ENCODE measurements around the gene RTN4.

DNA sequence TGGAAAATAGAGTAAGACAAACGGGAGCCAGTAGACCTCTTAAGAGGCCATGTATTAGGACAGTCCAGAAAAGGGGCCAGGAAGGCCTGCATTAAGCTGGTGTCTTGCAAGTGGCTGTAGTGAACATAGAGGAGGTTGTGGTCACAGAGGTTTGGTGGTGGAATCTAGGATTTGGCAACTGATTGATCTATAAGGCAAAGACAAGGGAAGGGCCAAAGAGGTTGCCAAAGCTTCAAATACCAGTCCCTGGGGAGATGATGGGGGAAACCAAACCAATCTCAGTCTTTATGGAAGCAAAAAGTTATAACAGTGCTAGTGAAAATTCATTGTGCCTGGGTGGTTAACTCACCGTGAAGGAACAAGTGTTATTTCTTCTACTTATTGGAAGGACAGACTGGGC, 28.7 kb upstream of the RTN4 start:
- no peak for TF ChIP-seq REST (IDR thresholded peaks at IDR 0.05; ENCODE audit: insufficient read depth in 1 of 2, low read depth in 2 of 2, low read length in 2 of 2)
- TF ChIP-seq POLR2AphosphoS5 (IDR thresholded peaks at IDR 0.05; ENCODE audit: low read depth, low read length) = no peak

Data from PFSK-1 (cell line).